GM18511 (cell line): Measurements from ENCODE around the gene POMGNT2.
"Not testable (repeated sequence)": the region's sequence is repeated elsewhere in the genome, so short reads cannot be mapped to it uniquely, and the experiment has no call there.

ENCODE experiments used
- ATAC-seq: cut with Tn5 transposase; IDR thresholded peaks from one replicate; pipeline ENCODE4 v1.9.1; 2021; ENCODE audit warnings: mild to moderate bottlenecking, moderate library complexity; ENCODE audit not compliant: unreplicated experiment

POMGNT2 gene

GRCh38 chr3:43077261-43077660 lies 28.6 kb downstream of the POMGNT2 start:
- no peak for ATAC-seq

GRCh38 chr3:43076857-43077256 lies 29.0 kb downstream of the POMGNT2 start:
- no peak for ATAC-seq

GRCh38 chr3:43075904-43076661 lies 29.8 kb downstream of the POMGNT2 start:
- no peak for ATAC-seq

GRCh38 chr3:43074901-43075689 lies 30.8 kb downstream of the POMGNT2 start:
- no peak for ATAC-seq

- no peak for ATAC-seq
Observed at GRCh38 chr3:43074482-43074881, 31.4 kb downstream of the POMGNT2 start.

- no peak for ATAC-seq
Observed at GRCh38 chr3:43073836-43074220, 32.1 kb downstream of the POMGNT2 start.

- no peak for ATAC-seq
Observed at GRCh38 chr3:43073116-43073835, 32.6 kb downstream of the POMGNT2 start.

GRCh38 chr3:43072361-43072760 lies 33.5 kb downstream of the POMGNT2 start:
- ATAC-seq = no peak

- ATAC-seq = no peak
Observed at GRCh38 chr3:43071313-43071893, 34.5 kb downstream of the POMGNT2 start.

GRCh38 chr3:43070670-43071069 lies 35.2 kb downstream of the POMGNT2 start:
- ATAC-seq = not testable (repeated sequence)

- ATAC-seq = no peak
Observed at GRCh38 chr3:43063114-43063513, 42.8 kb downstream of the POMGNT2 start.

GRCh38 chr3:43062564-43063040 lies 43.3 kb downstream of the POMGNT2 start:
- no peak for ATAC-seq

GRCh38 chr3:43062040-43062563 lies 43.8 kb downstream of the POMGNT2 start:
- ATAC-seq = no peak

- ATAC-seq = no peak
Observed at GRCh38 chr3:43061101-43061895, 44.6 kb downstream of the POMGNT2 start.

GRCh38 chr3:43059456-43059855 lies 46.4 kb downstream of the POMGNT2 start:
- no peak for ATAC-seq

GRCh38 chr3:43055806-43056770 lies 49.8 kb downstream of the POMGNT2 start:
- no peak for ATAC-seq

GRCh38 chr3:43055393-43055792 lies 50.5 kb downstream of the POMGNT2 start:
- ATAC-seq = no peak

GRCh38 chr3:43054754-43055153 lies 51.1 kb downstream of the POMGNT2 start:
- ATAC-seq = no peak

GRCh38 chr3:43053291-43053690 lies 52.6 kb downstream of the POMGNT2 start:
- ATAC-seq = no peak
